Gastroesophageal sphincter (tissue), 3 donors: Measurements from ENCODE around the gene CDNF.

Experiments
- POLR2A ChIP-seq, 2 donors: fragments of 450-650 bp; IDR thresholded peaks; one replicate each; pipeline ENCODE4 v1.6.1; 2017; ENCODE audit warnings: antibody characterized with exemption in 2 of 2, mild to moderate bottlenecking in 2 of 2, moderate library complexity in 1 of 2
- TF ChIP-seq, protein P1 (sequence below), 4 experiments: fragments of 200-600 bp in 2 of 4; fragments of 450-650 bp in 2 of 4; sonication (generic) in 1 of 4; IDR thresholded peaks; one replicate each; pipeline ENCODE4 v1.5.1; 2017 to 2019; ENCODE audit warnings: antibody characterized with exemption in 4 of 4, mild to moderate bottlenecking in 2 of 4, moderate library complexity in 2 of 4

DNA sequence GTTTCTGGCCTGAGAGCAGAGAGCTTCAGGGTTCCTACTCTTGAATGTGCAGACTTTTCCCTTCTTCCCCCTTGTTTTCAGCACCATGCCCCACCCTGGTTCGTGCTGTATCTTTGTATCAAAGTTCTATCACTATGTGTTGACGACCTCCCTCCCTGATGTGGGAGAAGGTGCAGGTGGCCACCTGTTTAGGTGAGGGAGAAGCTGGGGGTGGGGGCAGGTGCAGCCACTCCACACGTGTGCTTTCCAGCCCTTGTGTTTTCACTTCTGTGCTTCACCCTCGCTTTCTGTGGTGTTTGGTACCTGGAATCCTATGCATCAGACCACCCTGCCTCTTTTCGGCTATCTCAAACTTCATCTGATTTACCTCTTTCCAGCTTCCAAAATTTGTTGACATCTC, 21.2 kb upstream of the CDNF start:
- TF ChIP-seq, protein P1, sequence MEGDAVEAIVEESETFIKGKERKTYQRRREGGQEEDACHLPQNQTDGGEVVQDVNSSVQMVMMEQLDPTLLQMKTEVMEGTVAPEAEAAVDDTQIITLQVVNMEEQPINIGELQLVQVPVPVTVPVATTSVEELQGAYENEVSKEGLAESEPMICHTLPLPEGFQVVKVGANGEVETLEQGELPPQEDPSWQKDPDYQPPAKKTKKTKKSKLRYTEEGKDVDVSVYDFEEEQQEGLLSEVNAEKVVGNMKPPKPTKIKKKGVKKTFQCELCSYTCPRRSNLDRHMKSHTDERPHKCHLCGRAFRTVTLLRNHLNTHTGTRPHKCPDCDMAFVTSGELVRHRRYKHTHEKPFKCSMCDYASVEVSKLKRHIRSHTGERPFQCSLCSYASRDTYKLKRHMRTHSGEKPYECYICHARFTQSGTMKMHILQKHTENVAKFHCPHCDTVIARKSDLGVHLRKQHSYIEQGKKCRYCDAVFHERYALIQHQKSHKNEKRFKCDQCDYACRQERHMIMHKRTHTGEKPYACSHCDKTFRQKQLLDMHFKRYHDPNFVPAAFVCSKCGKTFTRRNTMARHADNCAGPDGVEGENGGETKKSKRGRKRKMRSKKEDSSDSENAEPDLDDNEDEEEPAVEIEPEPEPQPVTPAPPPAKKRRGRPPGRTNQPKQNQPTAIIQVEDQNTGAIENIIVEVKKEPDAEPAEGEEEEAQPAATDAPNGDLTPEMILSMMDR (IDR thresholded peaks at IDR 0.05), result no peak
- no peak for TF ChIP-seq POLR2A (IDR thresholded peaks at IDR 0.05)
